K562 (cell line): Measurements from ENCODE around the gene GALNT18. TPM values are rescaled to one million over a fixed set of nuclear protein-coding genes. Genes with fewer than 3 reads are reported as not detected.

Source experiments
- ETS2 ChIP-seq: IDR thresholded peaks from 2 replicates; pipeline ENCODE4 v1.6.1; 2016; ENCODE audit warnings: borderline replicate concordance, missing genetic modification characterization, mild to moderate bottlenecking, moderate library complexity, missing compliant biosample characterization; ENCODE audit not compliant: poor library complexity, severe bottlenecking
- SREBF1 ChIP-seq: fragments of 150-350 bp; IDR thresholded peaks from 2 replicates; pipeline ENCODE4 v1.6.1; 2014; ENCODE audit warnings: antibody characterized with exemption, low read depth, low read length, borderline replicate concordance
- THRAP3 ChIP-seq: fragments of 450-650 bp; IDR thresholded peaks from 2 replicates; pipeline ENCODE4 v1.6.1; 2016; ENCODE audit warnings: mild to moderate bottlenecking, inconsistent platforms, borderline replicate concordance
- polyA plus RNA-seq, 8 experiments: library from polyadenylated mRNA; depleted of rRNA in 4 of 8; stranded (reverse) in 5 of 8; unstranded in 3 of 8; fragments of >200 nt; fragmentation: Nextera tagmentation in 2 of 8; fragmentation: Illumina TruSeq in 1 of 8; extraction: Ambion mirVana in 2 of 8; extraction: Trizol in 1 of 8; gene quantifications; 2 replicates each; pipeline versions ENCODE4 v1.2.1 to v1.2.3, GENCODE V29; 2011 to 2014; ENCODE audit warnings: inconsistent platforms in 1 of 8, missing spikeins in 1 of 8
- total RNA-seq, 7 experiments: library from RNA; depleted of rRNA in 6 of 7; stranded (reverse); fragments of >200 nt in 6 of 7; fragmentation: Illumina TruSeq in 2 of 7; extraction: Trizol in 2 of 7; gene quantifications; 2 replicates each; pipeline versions ENCODE4 v1.2.1 to v1.2.3, GENCODE V29; 2011 to 2021; ENCODE audit warnings: low replicate concordance in 1 of 7
- TF ChIP-seq, protein P1 (sequence below), 2 experiments: fragments of 450-650 bp; formaldehyde crosslinking in 1 of 2; IDR thresholded peaks; 2 replicates each; pipeline versions ENCODE4 v1.4.0 to v1.6.1; 2014 to 2020; ENCODE audit warnings: mild to moderate bottlenecking in 2 of 2, borderline replicate concordance in 1 of 2, low read depth in 1 of 2

Gene GALNT18
- total and polyA plus RNA-seq, 9 of the 15 experiments (the other 6 are each of a cell fraction or from before 2014, with no cell fraction given), result not detected

DNA sequence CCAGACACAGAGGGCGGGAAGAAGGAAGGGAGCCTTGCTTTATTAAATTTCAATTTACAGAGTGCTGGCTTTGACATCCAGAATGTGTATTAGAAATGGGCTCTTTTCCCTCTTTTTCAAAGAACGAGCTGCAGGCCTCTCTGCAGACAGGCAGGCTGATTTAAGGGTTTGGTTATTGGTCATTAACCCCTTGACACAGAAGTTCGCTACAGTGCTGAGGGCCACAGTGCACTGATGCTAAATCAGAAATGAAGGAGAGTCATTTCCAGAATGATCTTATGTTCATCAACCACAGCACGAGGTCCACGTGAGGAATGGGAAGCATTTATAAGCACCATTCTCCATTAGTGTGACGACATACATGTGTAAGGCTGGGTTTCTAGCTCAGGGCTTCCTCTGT, 320.6 kb downstream of the GALNT18 start (continued):
- TF ChIP-seq, protein P1, sequence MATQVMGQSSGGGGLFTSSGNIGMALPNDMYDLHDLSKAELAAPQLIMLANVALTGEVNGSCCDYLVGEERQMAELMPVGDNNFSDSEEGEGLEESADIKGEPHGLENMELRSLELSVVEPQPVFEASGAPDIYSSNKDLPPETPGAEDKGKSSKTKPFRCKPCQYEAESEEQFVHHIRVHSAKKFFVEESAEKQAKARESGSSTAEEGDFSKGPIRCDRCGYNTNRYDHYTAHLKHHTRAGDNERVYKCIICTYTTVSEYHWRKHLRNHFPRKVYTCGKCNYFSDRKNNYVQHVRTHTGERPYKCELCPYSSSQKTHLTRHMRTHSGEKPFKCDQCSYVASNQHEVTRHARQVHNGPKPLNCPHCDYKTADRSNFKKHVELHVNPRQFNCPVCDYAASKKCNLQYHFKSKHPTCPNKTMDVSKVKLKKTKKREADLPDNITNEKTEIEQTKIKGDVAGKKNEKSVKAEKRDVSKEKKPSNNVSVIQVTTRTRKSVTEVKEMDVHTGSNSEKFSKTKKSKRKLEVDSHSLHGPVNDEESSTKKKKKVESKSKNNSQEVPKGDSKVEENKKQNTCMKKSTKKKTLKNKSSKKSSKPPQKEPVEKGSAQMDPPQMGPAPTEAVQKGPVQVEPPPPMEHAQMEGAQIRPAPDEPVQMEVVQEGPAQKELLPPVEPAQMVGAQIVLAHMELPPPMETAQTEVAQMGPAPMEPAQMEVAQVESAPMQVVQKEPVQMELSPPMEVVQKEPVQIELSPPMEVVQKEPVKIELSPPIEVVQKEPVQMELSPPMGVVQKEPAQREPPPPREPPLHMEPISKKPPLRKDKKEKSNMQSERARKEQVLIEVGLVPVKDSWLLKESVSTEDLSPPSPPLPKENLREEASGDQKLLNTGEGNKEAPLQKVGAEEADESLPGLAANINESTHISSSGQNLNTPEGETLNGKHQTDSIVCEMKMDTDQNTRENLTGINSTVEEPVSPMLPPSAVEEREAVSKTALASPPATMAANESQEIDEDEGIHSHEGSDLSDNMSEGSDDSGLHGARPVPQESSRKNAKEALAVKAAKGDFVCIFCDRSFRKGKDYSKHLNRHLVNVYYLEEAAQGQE (IDR thresholded peaks at IDR 0.05; ENCODE audit: borderline replicate concordance), result no peak
- TF ChIP-seq, protein P1 (CRISPR knock-in tag; IDR thresholded peaks at IDR 0.05; ENCODE audit: low read depth), result no peak
- TF ChIP-seq ETS2 (tag) (no peak), THRAP3 (no peak), SREBF1 (no peak)
